Progenitor cell of endocrine pancreas (in vitro differentiated cells): ENCODE results near the gene GSTK1. TPM values are rescaled to one million over a fixed set of nuclear protein-coding genes. Genes with fewer than 3 reads are reported as not detected.
"Not testable (repeated sequence)": the region's sequence is repeated elsewhere in the genome, so short reads cannot be mapped to it uniquely, and the experiment has no call there.

Source experiments
- DNase-seq: peaks from one replicate; pipeline ENCODE4 v3.0.0; 2021; ENCODE audit warnings: low spot score; ENCODE audit not compliant: unreplicated experiment
- H3K27ac Mint-ChIP-seq: 2 replicates; pipeline ENCODE4 v1.8.0; 2021; ENCODE audit warnings: mild to moderate bottlenecking, moderate library complexity, mixed read lengths
- H3K27me3 Mint-ChIP-seq: 2 replicates; pipeline ENCODE4 v1.8.0; 2021; ENCODE audit warnings: mixed read lengths
- H3K36me3 Mint-ChIP-seq: 2 replicates; pipeline ENCODE4 v1.8.0; 2022; ENCODE audit warnings: mixed read lengths; ENCODE audit not compliant: insufficient read depth
- H3K4me1 Mint-ChIP-seq: 2 replicates; pipeline ENCODE4 v1.8.0; 2021; ENCODE audit warnings: low read depth, mixed read lengths
- H3K4me3 Mint-ChIP-seq: 2 replicates; pipeline ENCODE4 v1.8.0; 2021; ENCODE audit warnings: low read depth, mild to moderate bottlenecking, moderate library complexity, mixed read lengths
- H3K9me3 Mint-ChIP-seq: 2 replicates; pipeline ENCODE4 v1.8.0; 2021; ENCODE audit warnings: low read depth, mixed read lengths
- CTCF ChIP-seq: fragments of 200-600 bp; sonication (generic); IDR thresholded peaks from one replicate; pipeline ENCODE4 v1.5.0; 2021; ENCODE audit warnings: antibody characterized with exemption, mild to moderate bottlenecking; ENCODE audit not compliant: unreplicated experiment
- long read RNA-seq: library from polyadenylated mRNA; unstranded; transcript quantifications from one replicate; pipeline ENCODE4 v2.0.0, GENCODE V29; 2020
- total RNA-seq: library from RNA; stranded (reverse); gene quantifications from 2 replicates; pipeline ENCODE4 v1.2.1, GENCODE V29; 2021

The GSTK1 gene
- total RNA-seq = 110 and 114 TPM in 2 replicates
- long read RNA-seq, transcript GSTK1-207 (7 exons, 1,185 nt) = minor isoform, 7 of 62 reads
- long read RNA-seq, transcript GSTK1-201 (8 exons, 1,044 nt) = major isoform, 31 of 62 reads
- long read RNA-seq, partial matches to known transcripts = 13 of 62 reads
- long read RNA-seq, other reads (novel, unspliced or antisense) = 11 of 62 reads

GRCh38 chr7:143263266-143264195 is at the start of gene GSTK1:
Gene GSTK1 (plus strand): TSS chr7:143263441. CDS start chr7:143263514, 73 bp downstream.
- H3K27ac Mint-ChIP-seq = peak within 1 kb of the TSS; percentile 93
- TF ChIP-seq CTCF = no peak
- H3K27me3 Mint-ChIP-seq = no peaks in the 10 kb centered on the region
- H3K9me3 Mint-ChIP-seq = no peaks in the 10 kb centered on the region
- peak; percentile 63 for DNase-seq
- peak within 1 kb of the TSS; percentile 95 for H3K4me3 Mint-ChIP-seq
- H3K36me3 Mint-ChIP-seq = peaks cover 9% of the 10 kb centered on the region
- peaks cover 18% of the 10 kb centered on the region for H3K4me1 Mint-ChIP-seq

GRCh38 chr7:143213478-143213877 is 49.8 kb upstream of the GSTK1 start:
- H3K27ac Mint-ChIP-seq, H3K4me3 Mint-ChIP-seq, H3K9me3 Mint-ChIP-seq, H3K36me3 Mint-ChIP-seq, DNase-seq, H3K4me1 Mint-ChIP-seq, H3K27me3 Mint-ChIP-seq: not testable (repeated sequence)

GRCh38 chr7:143214789-143215679 is 48.2 kb upstream of the GSTK1 start:
- DNase-seq = peak; percentile 48
- H3K27ac Mint-ChIP-seq = no peak overlapping the region
- no peaks in the 10 kb centered on the region for H3K36me3 Mint-ChIP-seq
- H3K27me3 Mint-ChIP-seq = peaks cover 13% of the 10 kb centered on the region
- H3K9me3 Mint-ChIP-seq = peaks cover 3% of the 10 kb centered on the region
- TF ChIP-seq CTCF = peak; percentile 100
- peaks cover 7% of the 10 kb centered on the region for H3K4me1 Mint-ChIP-seq
- no peak overlapping the region for H3K4me3 Mint-ChIP-seq

GRCh38 chr7:143216151-143216550 is 47.1 kb upstream of the GSTK1 start:
- H3K27me3 Mint-ChIP-seq = peaks cover 13% of the 10 kb centered on the region
- peaks cover 7% of the 10 kb centered on the region for H3K4me1 Mint-ChIP-seq
- no peaks in the 10 kb centered on the region for H3K36me3 Mint-ChIP-seq
- no peak overlapping the region for H3K27ac Mint-ChIP-seq
- peaks cover 3% of the 10 kb centered on the region for H3K9me3 Mint-ChIP-seq
- DNase-seq = no peak
- no peak overlapping the region for H3K4me3 Mint-ChIP-seq
- no peak for TF ChIP-seq CTCF

GRCh38 chr7:143216686-143217085 is 46.6 kb upstream of the GSTK1 start:
- no peak overlapping the region for H3K4me3 Mint-ChIP-seq
- H3K4me1 Mint-ChIP-seq = peaks cover 10% of the 10 kb centered on the region
- no peak overlapping the region for H3K27ac Mint-ChIP-seq
- no peak for TF ChIP-seq CTCF
- peaks cover 13% of the 10 kb centered on the region for H3K27me3 Mint-ChIP-seq
- no peak for DNase-seq
- H3K9me3 Mint-ChIP-seq = peaks cover 3% of the 10 kb centered on the region
- no peaks in the 10 kb centered on the region for H3K36me3 Mint-ChIP-seq
